Progenitor cell of endocrine pancreas (in vitro differentiated cells): ENCODE data around the gene MTIF2. TPM values are rescaled to one million over a fixed set of nuclear protein-coding genes. Genes with fewer than 3 reads are reported as not detected.
A peak's percentile ranks its signal among the peaks of the same experiment; 100 is the strongest.
"Not testable (repeated sequence)": the region's sequence is repeated elsewhere in the genome, so short reads cannot be mapped to it uniquely, and the experiment has no call there.

Experiments used
- DNase-seq: peaks from one replicate; pipeline ENCODE4 v3.0.0; 2021; ENCODE audit warnings: low spot score; ENCODE audit not compliant: unreplicated experiment
- H3K27ac Mint-ChIP-seq: 2 replicates; pipeline ENCODE4 v1.8.0; 2021; ENCODE audit warnings: mild to moderate bottlenecking, moderate library complexity, mixed read lengths
- H3K27me3 Mint-ChIP-seq: 2 replicates; pipeline ENCODE4 v1.8.0; 2021; ENCODE audit warnings: mixed read lengths
- H3K36me3 Mint-ChIP-seq: 2 replicates; pipeline ENCODE4 v1.8.0; 2022; ENCODE audit warnings: mixed read lengths; ENCODE audit not compliant: insufficient read depth
- H3K4me1 Mint-ChIP-seq: 2 replicates; pipeline ENCODE4 v1.8.0; 2021; ENCODE audit warnings: low read depth, mixed read lengths
- H3K4me3 Mint-ChIP-seq: 2 replicates; pipeline ENCODE4 v1.8.0; 2021; ENCODE audit warnings: low read depth, mild to moderate bottlenecking, moderate library complexity, mixed read lengths
- H3K9me3 Mint-ChIP-seq: 2 replicates; pipeline ENCODE4 v1.8.0; 2021; ENCODE audit warnings: low read depth, mixed read lengths
- CTCF ChIP-seq: fragments of 200-600 bp; sonication (generic); IDR thresholded peaks from one replicate; pipeline ENCODE4 v1.5.0; 2021; ENCODE audit warnings: antibody characterized with exemption, mild to moderate bottlenecking; ENCODE audit not compliant: unreplicated experiment
- total RNA-seq: library from RNA; stranded (reverse); gene quantifications from 2 replicates; pipeline ENCODE4 v1.2.1, GENCODE V29; 2021

MTIF2 gene
- total RNA-seq, 1 donor from 2014 or later: 24.5 TPM

- Mint-ChIP-seq H3K9me3 (no peaks in the 10 kb centered on the region), H3K27me3 (no peaks in the 10 kb centered on the region), H3K36me3 (peaks cover 4% of the 10 kb centered on the region), H3K4me1 (no peaks in the 10 kb centered on the region), H3K27ac (no peak overlapping the region), H3K4me3 (no peak overlapping the region)
- TF ChIP-seq CTCF: no peak
- no peak for DNase-seq
Measured at GRCh38 chr2:55301277-55301676, 32.2 kb upstream of the MTIF2 start.

- no peak overlapping the region for H3K4me3 Mint-ChIP-seq
- DNase-seq: no peak
- no peaks in the 10 kb centered on the region for H3K4me1 Mint-ChIP-seq
- peaks cover 3% of the 10 kb centered on the region for H3K36me3 Mint-ChIP-seq
- no peaks in the 10 kb centered on the region for H3K27me3 Mint-ChIP-seq
- TF ChIP-seq CTCF: no peak
- H3K27ac Mint-ChIP-seq: no peak overlapping the region
- no peaks in the 10 kb centered on the region for H3K9me3 Mint-ChIP-seq
Measured at GRCh38 chr2:55296393-55296792, 27.4 kb upstream of the MTIF2 start.

GRCh38 chr2:55283083-55283482 is 14.1 kb upstream of the MTIF2 start:
- Mint-ChIP-seq H3K27ac (peak overlapping the region; percentile 30), H3K9me3 (no peaks in the 10 kb centered on the region), H3K4me3 (peak overlapping the region; percentile 44), H3K27me3 (no peaks in the 10 kb centered on the region), H3K36me3 (peaks cover 2% of the 10 kb centered on the region), H3K4me1 (peaks cover 22% of the 10 kb centered on the region)
- no peak for TF ChIP-seq CTCF
- DNase-seq: no peak

- H3K27me3 Mint-ChIP-seq: no peaks in the 10 kb centered on the region
- H3K4me3 Mint-ChIP-seq: peak overlapping the region; percentile 82
- TF ChIP-seq CTCF: no peak
- peaks cover 22% of the 10 kb centered on the region for H3K4me1 Mint-ChIP-seq
- no peaks in the 10 kb centered on the region for H3K9me3 Mint-ChIP-seq
- H3K27ac Mint-ChIP-seq: peak overlapping the region; percentile 98
- H3K36me3 Mint-ChIP-seq: peaks cover 2% of the 10 kb centered on the region
- DNase-seq: peak; percentile 73
Measured at GRCh38 chr2:55282110-55282917, 13.3 kb upstream of the MTIF2 start.

GRCh38 chr2:55280851-55281546 is 12.0 kb upstream of the MTIF2 start:
- not testable (repeated sequence) for DNase-seq, H3K9me3 Mint-ChIP-seq, H3K36me3 Mint-ChIP-seq, H3K27me3 Mint-ChIP-seq
- Mint-ChIP-seq H3K4me3 (peak overlapping the region; percentile 55), H3K4me1 (peaks cover 22% of the 10 kb centered on the region), H3K27ac (peak overlapping the region; percentile 71)

- H3K36me3 Mint-ChIP-seq, H3K27me3 Mint-ChIP-seq, DNase-seq, H3K9me3 Mint-ChIP-seq: not testable (repeated sequence)
- Mint-ChIP-seq H3K4me1 (peaks cover 22% of the 10 kb centered on the region), H3K27ac (peak overlapping the region; percentile 46), H3K4me3 (peak overlapping the region; percentile 9)
Measured at GRCh38 chr2:55279859-55280424, 10.9 kb upstream of the MTIF2 start.

GRCh38 chr2:55279214-55279835 is 10.3 kb upstream of the MTIF2 start:
- not testable (repeated sequence) for DNase-seq, H3K9me3 Mint-ChIP-seq, H3K27me3 Mint-ChIP-seq, H3K36me3 Mint-ChIP-seq
- Mint-ChIP-seq H3K4me1 (peaks cover 22% of the 10 kb centered on the region), H3K27ac (peak overlapping the region; percentile 62), H3K4me3 (peak overlapping the region; percentile 8)
